DND-41 (cell line): ENCODE measurements around the gene BRSK2.

Experiments used
- CTCF ChIP-seq: IDR thresholded peaks from 2 replicates; pipeline ENCODE4 v1.5.1; 2012; ENCODE audit warnings: borderline replicate concordance, low read length, moderate library complexity, mild to moderate bottlenecking; ENCODE audit not compliant: poor library complexity, severe bottlenecking; ENCODE audit errors: extremely low read depth
- EZH2 ChIP-seq: IDR thresholded peaks from 3 replicates; pipeline ENCODE4 v1.6.1; 2012; ENCODE audit warnings: borderline replicate concordance, low read depth, mild to moderate bottlenecking, moderate library complexity, low read length, inconsistent platforms; ENCODE audit not compliant: severe bottlenecking

- TF ChIP-seq CTCF: no peak
- TF ChIP-seq EZH2: no peak
Measured at GRCh38 chr11:1496091-1496760, 106.5 kb downstream of the BRSK2 start.
